Measurements from ENCODE around the gene BMAL2. TPM values are rescaled to one million over a fixed set of nuclear protein-coding genes. Genes with fewer than 3 reads are reported as not detected.

Gene BMAL2
- total RNA-seq, 6 donors from 2014 or later, result 2.1 to 7.5 (median 3.1) TPM

DNA sequence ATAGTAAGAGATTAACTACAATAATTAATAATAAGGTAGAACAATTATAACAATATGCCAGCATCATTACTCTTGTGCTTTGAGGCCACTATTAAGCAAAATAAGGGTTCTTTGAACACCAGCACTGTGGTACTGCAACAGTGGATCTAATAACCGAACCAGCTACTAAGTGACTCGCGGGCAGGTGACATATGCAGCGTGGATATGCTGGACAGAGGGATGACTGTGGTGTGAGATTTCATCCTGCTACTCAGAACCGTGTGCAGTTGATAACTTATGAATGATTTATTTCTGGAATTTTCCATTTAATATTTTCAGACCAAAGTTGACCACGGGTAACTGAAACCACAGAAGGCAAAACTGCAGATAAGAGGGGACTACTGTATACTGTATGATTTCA, 34.4 kb downstream of the BMAL2 start:
- WGBS, 2 donors, result 81 to 85% methylated on average over 6 of the region's 6 CpGs

GRCh38 chr12:27382171-27382795, 49.6 kb downstream of the BMAL2 start:
- DNase-seq, result no peak
- H3K9me3 ChIP-seq, result no peaks in the 10 kb centered on the region
- H3K27ac ChIP-seq, result no peak overlapping the region
- no peak overlapping the region for H3K4me3 ChIP-seq
- H3K4me1 ChIP-seq, result no peaks in the 10 kb centered on the region
- 83 to 87% methylated on average over 9 of the region's 9 CpGs for WGBS, 2 donors
- peak in 1 of 2 donors; percentile 51 for ATAC-seq (ENCODE audit: low FRiP score in 2 of 2)
- H3K27me3 ChIP-seq, result no peaks in the 10 kb centered on the region
- TF ChIP-seq POLR2A (IDR thresholded peaks at IDR 0.05), result no peak
- no peak for TF ChIP-seq EP300 (IDR thresholded peaks at IDR 0.05)
- TF ChIP-seq POLR2AphosphoS5 (IDR thresholded peaks at IDR 0.05), result no peak
- TF ChIP-seq CTCF (IDR thresholded peaks at IDR 0.05), result no peak
- no peaks in the 10 kb centered on the region for H3K36me3 ChIP-seq

More for the DNA sequence above, 34.4 kb downstream of the BMAL2 start:
- no peaks in the 10 kb centered on the region for H3K36me3 ChIP-seq
- DNase-seq (no peak), ATAC-seq (ENCODE audit: low FRiP score in 2 of 2) (no peak)
- H3K27ac ChIP-seq, result no peak overlapping the region
- H3K4me1 ChIP-seq, result no peaks in the 10 kb centered on the region
- H3K9me3 ChIP-seq, result no peaks in the 10 kb centered on the region
- H3K4me3 ChIP-seq, result no peak overlapping the region
- no peaks in the 10 kb centered on the region for H3K27me3 ChIP-seq
- TF ChIP-seq POLR2AphosphoS5 (IDR thresholded peaks at IDR 0.05), result no peak
- TF ChIP-seq POLR2A (IDR thresholded peaks at IDR 0.05), result no peak
- TF ChIP-seq EP300 (IDR thresholded peaks at IDR 0.05), result no peak
- no peak for TF ChIP-seq CTCF (IDR thresholded peaks at IDR 0.05)

Other genes with a start within 250 kb of the BMAL2 start
- 10 to 100 TPM; 11.1 to 31.7 (median 17.6) TPM for gene STK38L, start 88.5 kb upstream of the BMAL2 start, total RNA-seq
- under 1 TPM in 2 of 6 donors, not detected in 4; 0.27 to 0.34 TPM for gene SMCO2, start 113.9 kb downstream of the BMAL2 start, total RNA-seq
- 100 to 1,000 TPM in 3 of 6 donors, 10 to 100 TPM in 3; 67.5 to 129 (median 101) TPM for gene PPFIBP1, start 191.4 kb downstream of the BMAL2 start, total RNA-seq

Data from upper lobe of left lung (tissue), 6 donors.